GM21528 (cell line): ENCODE data around the gene FGD2.
"Not testable (repeated sequence)": the region's sequence is repeated elsewhere in the genome, so short reads cannot be mapped to it uniquely, and the experiment has no call there.

ENCODE experiments used
- ATAC-seq: cut with Tn5 transposase; IDR thresholded peaks from one replicate; pipeline ENCODE4 v1.9.1; 2021; ENCODE audit warnings: mild to moderate bottlenecking, moderate library complexity; ENCODE audit not compliant: unreplicated experiment, low FRiP score

The FGD2 gene

DNA sequence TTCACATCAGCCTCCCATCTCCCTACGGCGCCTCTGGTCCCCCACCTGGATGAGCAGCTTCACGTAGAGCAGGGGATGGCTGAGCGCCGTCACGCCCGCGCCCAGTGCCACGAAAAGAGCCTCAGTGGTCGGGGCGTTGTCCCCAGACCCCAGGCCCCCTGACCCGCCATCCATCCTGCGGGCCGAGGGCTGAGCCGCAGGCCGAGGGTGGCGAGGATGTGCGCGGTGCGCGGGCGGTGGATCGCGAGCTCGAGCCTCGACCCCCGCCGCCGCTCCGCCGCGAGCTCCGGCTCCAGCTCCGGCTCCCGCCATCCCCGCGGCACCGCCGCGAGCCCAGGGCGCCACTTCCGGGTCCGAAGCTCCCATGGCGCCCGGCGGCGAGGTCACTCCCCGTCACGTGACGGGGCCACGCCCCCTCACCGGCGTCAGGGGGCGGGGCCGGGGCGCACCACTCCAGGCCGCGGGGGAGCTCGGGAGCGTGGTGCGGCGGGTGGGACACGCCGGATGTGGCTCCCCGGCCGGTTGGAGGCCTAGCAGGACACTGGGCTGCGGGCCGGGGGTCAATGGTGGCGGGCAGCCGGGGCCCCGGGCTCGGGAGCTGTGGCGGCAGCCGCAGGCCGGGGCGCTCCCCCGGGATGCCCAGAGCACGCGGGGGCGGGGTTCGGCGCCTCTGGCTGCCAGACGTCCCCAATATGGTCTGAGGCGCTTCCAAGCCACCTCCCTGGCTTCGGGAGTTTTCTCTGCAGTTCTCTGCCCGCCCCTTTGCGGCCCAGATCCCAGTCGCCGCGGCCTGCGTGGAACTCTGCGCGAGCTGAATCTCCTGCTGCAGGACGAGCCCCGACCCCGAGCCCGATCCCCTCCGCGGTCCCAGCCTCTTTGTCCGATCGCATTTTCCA lies 19.4 kb upstream of the FGD2 start, which contains the start of gene MTCH1:
TSS of gene MTCH1 (minus strand) at position 389 of the 896 bp plus-strand sequence. CDS start at position 366, 23 bp downstream.
- ATAC-seq = peak; percentile 82

DNA sequence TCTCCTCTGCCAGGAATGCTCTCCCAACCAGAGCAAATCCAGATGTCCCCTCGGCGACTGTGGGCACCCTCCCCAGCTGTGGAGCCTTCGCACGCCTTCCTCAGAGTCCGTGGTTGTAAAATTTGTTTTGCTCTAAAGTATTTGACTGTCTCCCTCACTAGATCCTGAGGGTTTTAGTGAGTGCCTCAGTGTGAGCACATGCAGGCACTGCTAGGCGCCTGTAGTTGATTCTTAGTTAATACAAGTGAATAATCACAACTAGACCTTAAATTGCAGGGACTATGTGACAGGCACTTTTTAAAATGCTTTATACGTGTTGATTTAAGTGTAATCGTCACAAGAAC lies 18.8 kb upstream of the FGD2 start:
- peak; percentile 18 for ATAC-seq

DNA sequence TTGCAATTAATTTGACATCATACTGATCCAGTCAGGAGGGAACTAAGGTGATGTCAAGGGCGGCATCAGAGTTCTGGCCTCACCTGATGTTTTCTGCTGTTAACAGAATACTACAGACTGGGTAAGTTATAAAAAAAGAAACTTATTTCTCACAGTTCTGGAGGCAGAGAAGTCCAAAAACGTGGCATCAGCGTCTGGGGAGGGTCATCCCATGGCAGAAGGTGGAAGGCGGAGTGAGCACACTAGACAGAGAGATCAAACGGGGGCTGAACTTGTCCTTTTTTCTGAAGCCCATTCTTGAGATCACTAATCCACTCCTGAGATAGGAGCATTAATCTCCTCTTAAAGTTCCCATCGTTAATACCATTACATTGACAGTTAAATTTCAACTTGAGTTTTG lies 16.2 kb upstream of the FGD2 start:
- ATAC-seq = no peak

- not testable (repeated sequence) for ATAC-seq
Observed at GRCh38 chr6:36990401-36990800, 15.1 kb upstream of the FGD2 start.

DNA sequence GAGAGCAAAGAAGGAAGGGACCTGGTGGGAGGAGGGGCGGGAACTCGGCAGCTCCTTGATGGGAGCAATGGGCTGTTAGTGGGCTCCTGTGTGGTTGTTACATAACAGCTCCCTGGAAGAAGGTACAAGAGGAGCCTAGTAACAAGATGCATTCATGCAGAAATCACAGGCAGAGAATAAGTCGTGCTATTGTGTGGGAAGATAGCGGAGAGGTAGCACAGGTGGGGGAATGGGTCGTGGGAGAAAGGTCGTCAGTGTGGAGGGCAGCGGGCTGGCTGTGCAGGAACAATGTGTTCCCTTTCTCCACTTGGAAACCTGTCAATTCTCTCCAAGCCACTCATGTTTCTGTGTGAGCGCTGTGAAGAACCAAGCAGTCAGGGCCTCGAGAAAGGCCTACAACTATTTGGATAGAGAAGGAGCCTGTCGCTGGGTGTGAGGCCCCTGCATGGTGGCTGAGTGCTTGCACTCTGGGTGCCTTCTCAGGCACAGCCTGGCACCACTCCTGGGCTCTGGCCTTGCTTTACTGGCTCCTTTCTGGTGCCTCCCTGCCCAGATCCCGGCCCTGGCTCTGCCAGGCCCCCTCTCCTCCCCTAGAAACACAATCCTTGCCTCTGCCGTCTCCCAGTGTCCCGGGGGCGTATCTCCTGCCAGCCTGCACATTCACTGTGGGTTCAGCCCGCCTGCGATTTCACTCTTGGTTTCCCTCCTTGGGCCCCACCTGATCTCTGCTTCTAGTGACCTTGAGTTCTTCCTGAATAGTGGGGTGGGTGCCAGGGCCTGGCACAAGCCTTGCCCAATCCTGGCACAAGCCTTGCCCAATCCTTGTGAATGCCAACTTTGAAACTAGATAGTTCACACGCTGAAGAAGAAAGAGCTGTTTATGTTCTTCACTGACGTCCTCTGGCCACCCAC lies 7.4 kb upstream of the FGD2 start:
- no peak for ATAC-seq

GRCh38 chr6:36998723-36999038 lies 6.8 kb upstream of the FGD2 start:
- ATAC-seq = no peak

DNA sequence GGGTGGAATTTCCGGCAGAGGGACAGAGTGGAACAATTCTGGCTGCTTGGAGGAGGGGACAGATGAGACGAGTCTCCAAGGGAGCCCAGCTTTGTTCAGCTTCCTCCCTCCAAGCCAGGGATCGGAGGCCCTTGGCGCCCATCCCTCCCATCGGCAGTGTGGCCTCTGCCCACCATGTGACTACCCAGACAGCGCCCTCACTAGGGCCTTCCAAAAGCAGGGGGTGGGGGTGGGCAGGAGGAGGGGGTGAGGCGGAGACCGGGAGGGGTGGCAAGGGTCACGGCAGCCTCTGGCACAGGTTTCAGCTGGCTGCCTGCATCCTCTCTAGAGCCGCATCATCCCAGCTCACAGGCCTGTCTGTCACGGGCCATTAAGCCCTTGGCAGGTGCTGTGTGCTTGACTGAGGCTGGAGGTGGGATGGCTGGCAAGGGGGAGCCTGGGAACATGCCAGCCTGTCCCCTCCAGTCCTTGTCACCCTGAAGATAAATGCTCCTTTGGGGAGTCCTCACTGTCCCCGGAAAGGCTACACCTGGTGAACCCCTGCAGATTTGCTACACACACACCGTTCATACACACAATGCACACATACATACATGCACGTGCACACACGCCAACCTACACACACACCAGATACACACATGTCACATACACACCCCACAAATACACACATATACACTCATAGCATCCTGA lies 6.2 kb upstream of the FGD2 start:
- no peak for ATAC-seq

- no peak for ATAC-seq
Observed at GRCh38 chr6:36999751-37000125, 5.7 kb upstream of the FGD2 start.

DNA sequence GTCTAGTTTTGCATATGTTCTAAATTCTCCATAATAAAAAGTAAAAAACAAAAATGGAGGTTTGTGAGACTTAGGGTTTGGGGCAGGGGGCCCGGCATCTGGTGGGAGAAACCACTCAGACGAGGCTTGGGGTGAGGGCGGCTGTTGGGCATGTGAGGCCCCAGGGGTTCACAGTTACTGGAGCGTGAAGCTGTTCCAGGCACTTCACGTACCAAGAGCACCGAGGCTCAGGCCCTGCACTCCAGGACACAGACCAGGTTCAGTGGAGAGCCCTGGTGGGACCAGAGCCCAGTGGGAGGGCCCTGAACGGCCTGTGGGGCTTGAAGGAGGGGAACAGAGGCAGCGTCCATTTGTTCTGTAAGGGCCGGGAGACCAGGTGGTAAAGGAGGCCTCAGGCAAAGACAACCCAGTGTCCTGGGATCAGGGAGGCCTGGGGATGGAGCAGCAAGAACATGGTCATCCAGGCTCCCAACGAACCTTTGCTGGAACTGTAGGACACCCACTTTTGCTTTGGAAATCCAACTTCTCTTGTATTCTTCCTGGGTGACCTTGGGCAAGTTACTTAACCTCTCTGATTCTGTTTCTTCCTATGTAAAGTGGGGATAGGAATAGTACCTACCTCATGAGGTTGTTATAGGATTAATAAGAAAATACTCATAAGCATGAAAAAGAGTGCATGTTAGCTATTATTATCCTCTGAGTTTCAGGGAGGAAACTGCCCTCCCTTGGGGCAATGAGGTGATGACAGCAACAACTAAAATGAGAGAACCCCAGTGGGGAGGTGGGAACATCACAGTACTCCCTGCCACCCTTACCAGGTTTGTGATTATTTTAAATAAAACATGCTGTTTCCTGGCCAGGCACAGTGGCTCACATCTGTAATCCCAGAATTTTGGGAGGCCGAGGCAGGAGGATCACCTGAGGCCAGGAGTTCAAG lies 1.1 kb upstream of the FGD2 start:
- ATAC-seq = no peak

DNA sequence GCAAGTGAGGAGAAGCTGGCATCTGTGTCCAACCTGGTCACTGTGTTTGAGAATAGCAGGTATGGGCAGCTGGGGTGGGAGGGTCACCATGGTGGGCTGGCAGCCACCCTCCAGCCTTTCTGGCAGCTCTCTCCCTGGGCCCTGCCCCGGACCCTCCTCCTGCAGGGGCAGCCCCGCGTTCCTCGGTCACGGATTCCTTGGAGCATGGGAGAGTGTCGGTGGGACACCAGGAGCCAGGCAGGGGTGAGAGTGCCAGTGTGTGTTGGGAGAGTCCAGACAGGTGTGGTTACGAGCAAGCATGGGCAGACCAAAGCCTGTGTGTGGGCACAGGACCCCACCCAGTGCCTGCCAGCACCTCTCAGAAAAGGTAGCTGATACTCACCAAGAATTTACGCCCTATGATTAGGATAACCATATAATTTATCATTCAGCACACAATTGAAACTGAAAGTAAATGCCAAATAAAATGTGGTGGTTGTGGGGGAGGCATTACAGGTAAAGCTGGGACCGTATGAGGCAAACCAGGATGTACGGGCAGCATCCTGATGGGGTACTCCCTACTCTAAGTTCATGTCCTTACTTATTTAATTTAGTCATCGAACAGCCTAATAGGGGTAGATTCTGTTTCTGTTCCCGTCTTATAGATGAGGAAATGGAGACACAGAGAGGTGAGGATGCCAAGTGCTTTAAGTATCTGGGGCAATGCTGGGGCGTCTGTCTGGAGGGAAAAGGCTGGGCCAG lies 542 bp downstream of the FGD2 start:
- ATAC-seq = peak; percentile 9

DNA sequence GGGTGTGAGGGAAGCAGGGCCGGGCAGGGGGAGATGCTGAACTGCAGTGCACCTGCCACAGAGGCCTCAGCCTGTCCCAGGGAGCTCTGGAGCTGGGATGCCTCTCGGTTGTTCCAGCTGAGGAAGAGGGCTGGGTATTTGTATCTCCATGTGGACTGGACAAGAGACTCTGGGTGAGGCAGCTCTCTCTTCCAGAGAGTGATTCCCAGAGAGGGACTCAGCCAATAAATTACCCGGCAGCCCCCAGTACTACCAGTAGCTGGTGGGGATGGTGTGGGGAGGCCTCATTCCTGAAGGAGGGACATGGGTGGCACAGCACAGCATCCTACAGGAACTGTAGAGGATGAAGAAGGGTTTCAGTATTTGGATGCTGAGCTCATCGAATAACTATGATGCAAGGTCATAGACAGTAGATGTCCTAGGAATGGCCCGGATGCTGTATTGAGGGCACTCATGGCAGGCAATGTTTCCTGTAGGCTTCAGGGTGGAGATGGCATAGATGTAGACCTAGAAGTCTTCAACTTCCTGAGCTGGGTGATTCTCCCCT lies 1.4 kb downstream of the FGD2 start:
- no peak for ATAC-seq

DNA sequence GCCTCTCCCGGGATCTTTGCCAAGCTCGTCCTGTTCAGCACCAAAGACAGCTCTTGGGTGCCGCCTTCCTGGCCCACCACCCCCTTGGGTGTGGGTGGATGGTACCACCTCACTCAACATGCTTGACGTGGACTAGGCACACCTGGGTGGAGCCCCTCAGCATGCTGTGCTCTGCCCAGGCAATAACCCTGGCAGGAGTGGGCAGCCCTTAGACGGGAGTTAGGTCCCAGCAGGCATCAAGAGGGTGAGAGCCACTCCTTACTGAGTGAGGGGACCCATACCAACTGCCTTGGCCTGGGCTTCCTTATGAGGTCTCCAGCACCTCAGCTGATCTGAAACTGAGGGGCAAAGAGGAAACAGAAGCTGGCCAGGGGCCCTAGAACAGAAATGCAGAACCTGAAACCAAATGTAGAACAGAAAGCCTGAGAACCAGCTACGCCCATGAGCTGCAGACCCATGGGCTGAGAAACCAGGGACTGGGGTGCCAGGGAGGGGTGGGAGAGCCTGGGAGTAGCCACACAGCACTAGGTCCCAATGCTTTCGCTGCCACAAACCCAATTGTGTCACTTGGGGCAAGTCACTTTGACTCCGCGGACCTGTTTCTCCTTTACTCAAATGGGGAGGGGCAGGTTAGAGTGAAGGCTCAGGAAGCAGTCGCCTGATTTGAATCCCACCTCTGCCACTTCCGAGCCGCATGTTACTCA lies 2.0 kb downstream of the FGD2 start:
- no peak for ATAC-seq

DNA sequence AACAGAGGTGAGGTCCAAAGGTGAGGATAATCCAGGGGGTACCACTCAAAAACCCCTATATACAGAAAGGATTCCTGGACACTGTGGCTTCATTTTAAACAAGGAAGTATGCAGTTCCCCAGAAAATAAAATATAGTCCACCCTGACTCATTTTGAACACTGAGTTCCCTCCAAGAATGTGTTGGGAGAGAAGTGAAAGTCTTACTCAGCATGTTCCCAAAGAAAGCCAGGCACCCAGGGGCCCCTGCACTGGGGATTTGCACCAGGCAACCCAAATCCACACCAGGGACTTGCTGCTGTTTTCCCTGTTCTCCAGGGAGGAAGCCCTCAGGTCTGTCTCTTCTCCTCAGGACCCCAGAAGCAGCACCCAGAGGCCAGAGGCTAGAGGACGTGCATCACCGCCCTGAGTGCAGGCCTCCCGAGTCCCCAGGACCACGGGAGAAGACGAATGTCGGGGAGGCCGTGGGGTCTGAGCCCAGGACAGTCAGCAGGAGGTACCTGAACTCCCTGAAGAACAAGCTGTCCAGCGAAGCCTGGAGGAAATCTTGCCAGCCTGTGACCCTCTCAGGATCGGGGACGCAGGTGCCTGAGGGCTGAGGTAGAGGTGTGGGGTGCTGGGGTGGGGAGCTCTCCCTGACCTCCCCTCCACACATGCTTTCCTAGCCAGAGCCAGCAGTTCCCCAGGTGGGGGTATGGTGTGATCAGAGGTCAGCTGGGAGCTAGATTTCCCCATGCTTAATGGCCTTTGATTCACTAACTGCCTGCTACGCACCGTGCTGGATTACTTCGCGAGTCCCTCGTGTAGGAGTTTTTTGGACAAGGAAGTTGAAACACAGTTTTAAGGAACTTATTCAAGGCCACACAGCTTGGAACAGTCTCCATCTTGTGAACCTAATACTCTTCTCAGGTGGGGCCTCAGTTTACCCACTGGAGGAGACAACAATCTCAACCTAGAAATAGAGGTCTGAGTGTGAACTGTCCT lies 3.3 kb downstream of the FGD2 start:
- no peak for ATAC-seq

- no peak for ATAC-seq
Observed at GRCh38 chr6:37010402-37010892, 5.0 kb downstream of the FGD2 start.

DNA sequence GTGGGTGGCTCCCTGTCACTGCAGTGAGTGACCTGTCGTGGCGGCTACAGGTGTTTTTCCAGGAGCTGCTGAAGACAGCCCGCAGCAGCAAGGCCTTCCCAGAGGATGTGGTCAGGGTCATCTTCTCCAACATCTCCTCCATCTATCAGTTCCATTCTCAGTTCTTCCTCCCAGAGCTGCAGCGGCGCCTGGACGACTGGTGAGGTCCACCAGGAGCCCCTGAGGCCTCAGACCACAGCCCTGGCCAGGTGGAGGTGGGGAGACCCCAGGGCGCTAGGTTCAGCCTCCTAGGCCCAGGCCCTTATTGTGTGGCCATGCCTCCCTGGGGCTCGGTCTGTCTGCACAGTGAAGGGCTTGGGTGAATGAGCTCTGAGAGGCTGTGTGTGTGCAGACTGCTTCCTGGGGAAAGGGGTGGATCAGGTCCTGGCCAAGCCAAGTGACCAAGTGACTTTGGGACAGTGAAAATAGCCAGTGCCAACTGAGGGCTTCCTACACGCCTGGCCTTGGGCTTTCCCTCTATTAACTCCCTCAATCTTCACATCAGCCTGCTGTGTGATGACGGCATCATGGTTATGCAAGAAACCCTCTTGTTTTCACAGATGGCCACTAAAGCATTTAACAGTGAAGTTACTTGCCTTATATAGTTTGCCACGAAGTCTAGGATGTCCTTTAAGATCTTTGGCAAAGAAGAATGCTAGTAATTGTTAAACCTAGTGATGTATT lies 6.4 kb downstream of the FGD2 start:
- ATAC-seq = no peak
